HG03025 (cell line): ENCODE data around the gene GSTA2.
"Not testable (repeated sequence)": the region's sequence is repeated elsewhere in the genome, so short reads cannot be mapped to it uniquely, and the experiment has no call there.

Experiments
- ATAC-seq: cut with Tn5 transposase; IDR thresholded peaks from one replicate; pipeline ENCODE4 v1.9.1; 2021; ENCODE audit warnings: mild to moderate bottlenecking, moderate library complexity; ENCODE audit not compliant: unreplicated experiment, low FRiP score

GSTA2 gene

DNA sequence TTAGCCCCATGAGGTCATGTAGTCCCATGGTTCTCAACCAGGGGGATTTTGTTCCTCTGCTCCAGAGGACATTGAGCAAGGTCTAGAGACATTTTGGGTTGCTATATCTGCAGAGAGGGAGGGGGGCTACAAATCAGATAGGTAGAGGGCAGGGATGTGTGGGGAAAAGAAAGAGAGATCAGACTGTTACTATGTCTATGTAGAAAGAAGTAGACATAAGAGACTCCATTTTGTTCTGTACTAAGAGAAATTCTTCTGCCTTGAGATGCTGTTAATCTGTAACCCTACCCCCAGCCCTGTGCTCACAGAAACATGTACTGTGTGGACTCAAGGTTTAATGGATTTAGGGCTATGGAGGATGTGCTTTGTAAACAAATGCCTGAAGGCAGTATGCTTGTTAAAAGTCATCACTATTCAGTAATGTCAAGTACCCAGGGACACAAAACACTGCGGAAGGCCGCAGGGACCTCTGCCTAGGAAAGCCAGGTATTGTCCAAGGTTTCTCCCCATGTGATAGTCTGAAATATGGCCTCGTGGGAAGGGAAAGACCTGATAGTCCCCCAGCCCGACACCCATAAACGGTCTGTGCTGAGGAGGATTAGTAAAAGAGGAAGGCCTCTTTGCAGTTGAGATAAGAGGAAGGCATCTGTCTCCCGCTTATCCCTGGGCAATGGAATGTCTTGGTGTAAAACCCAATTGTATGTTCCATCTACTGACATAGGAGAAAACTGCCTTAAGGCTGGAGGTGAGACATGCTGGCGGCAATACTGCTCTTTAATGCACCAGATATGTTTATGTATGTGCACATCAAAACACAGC lies 1.4 kb downstream of the GSTA2 start:
- not testable (repeated sequence) for ATAC-seq

DNA sequence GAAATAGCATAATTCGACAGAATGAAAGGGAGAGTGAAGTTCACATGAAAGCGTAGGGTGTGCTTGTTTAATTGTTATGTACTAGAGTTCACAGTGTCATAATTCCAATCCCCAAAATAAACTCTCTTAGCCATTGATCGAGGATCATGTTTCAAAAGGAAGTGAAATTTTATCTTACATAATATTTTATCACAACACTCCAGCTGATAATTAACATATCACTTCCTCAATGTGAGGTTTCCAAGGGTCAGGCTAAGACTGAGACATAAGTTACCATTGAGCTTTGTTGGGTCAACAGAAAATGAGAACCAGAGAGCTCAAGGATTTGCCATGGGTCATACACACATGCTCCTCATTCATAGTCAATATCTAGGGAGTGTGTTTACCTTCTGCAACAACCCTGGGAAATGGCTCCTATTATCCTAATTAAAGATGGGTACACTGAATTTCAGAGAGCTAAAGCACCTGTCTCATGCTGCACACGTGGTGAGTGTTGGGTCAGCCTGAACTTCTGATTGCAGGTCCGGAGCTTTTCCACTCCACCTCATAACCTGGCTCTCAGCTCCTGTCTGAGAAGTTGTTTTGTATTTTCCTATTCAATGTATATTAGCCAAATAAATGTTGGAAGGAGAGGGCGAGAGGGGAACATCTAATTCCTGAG lies 3.0 kb downstream of the GSTA2 start:
- no peak for ATAC-seq

DNA sequence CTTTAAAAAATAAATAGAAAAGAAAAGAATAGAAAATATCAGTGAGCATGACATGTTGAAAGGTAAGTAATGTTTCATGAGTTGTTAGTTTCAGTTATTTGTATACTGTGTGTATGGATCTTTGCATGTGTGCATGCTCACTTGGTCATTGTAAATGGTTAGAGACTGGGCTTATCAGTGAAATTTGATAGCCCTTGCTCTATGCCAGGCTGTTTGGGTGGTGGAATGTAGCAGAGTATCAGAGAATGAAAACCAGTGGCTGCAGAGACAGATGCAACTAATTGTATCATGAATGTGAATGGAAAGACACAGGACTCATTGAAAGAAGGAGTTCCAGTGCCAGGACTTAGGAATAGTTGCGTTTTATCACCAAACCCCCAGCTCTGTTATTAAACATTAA lies 4.2 kb downstream of the GSTA2 start:
- ATAC-seq = no peak

DNA sequence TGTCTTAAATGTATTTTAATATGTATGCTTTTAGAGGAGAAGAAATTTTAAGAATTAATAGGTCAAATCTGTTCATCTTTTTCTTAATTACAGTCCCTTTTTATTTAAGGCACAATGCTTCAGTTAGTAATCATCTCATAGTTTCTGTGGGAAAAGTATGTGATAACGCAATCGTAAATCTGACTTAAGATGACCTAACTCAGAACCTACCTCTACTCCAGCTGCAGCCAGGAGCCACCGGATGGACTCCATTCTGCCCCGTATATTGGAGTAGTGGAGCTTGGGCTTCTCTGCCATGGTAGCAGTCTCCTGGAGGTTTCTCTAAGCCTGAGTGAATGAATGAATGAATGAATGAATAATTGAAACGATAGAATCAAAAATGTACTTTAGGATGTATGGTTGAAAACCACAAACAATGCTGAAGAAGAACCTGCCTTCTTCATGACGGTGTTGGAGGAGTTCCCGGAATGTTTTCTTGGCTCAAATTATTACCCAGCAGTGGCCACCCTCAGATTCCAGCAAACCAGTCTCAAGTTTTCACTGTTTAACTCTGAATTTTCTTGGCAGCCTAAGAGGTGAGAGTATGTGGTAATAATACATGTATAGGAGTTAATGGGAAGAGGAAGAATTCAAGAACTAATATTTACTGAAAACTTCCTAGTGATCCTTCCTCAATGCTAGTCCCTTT lies 5.5 kb downstream of the GSTA2 start:
- ATAC-seq = not testable (repeated sequence)

DNA sequence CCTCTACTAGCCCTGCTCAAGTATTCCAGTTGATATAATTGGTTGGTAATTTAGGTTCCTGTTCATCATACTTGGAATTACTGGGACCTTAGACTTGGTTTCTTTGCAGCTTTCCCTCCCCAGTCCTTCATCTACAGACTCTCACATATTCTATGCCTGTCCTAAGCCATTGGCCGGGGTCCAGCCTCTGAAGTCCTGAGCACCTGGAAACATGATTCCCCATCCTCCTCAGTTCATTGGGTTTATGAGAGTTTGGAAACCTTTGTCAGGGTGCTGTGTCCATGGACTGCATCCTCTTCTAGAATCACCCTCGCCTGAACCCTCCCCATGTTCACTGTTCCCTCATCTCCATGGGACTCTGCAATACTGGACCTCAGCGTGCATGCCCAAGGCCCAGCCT lies 8.8 kb downstream of the GSTA2 start:
- no peak for ATAC-seq

DNA sequence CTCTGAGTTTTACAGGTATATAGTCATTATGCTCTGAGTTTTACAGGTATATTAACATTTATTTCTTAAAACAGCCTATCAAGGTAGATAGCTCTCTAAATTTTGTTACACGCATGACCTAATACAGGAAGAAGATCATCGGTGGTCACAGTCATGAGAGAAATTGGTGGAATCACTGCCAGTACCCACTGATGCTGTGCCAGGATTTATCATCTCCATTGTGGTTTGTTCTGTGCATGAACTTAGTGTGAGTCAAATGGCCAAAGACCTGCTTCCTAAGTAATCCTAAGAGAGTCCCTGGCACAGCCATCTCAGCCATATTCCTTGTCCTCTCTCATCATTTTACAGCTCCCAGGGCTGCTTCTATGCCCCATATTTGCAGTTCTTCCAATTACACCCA lies 10.1 kb downstream of the GSTA2 start:
- ATAC-seq = not testable (repeated sequence)

DNA sequence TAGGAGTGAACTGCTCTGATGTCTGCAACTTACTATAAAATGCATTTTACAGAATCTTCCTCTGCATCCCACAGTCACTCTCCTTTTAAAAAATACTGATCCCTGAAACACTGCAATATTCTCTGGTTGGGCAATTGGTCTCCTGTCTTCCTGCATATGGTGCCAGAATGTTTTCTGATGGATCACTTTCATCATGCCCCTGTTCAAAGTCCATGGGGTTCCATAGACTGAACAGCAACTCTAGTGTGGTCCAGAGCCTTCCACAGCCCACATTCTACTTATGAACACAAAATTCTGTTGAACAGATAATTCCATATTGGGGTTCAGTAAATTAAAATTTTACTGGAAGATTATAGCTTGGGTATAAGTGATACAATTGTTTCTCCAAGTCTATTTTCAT lies 11.0 kb downstream of the GSTA2 start:
- ATAC-seq = no peak

DNA sequence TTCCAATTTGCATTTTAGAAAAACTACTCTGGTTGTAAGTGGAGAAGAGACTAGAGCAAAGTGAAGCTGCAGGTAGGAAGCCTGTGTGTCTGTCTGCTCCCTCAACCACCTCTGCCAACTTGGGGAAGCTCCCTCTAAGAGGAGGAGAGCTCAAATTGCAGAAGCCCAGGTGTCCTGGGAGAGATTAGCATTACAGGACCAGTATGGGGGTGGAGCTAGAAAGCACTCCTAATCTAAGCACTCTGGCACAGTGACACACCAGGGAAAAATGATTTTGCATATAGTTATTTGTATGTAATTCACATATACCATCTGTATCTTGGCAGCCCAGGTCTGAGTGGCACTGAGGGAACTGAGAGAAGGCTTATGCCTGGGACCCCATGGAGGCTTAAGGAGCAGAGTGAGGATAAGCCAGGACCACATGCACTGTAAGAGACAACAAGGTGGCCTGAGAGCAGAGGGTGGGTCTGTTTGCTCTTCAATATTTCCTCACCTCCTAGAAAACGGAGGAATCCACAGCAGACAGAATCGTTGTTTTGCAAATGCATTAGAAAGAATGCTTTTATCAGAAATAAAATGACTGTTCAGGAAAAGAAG lies 13.6 kb downstream of the GSTA2 start:
- no peak for ATAC-seq

DNA sequence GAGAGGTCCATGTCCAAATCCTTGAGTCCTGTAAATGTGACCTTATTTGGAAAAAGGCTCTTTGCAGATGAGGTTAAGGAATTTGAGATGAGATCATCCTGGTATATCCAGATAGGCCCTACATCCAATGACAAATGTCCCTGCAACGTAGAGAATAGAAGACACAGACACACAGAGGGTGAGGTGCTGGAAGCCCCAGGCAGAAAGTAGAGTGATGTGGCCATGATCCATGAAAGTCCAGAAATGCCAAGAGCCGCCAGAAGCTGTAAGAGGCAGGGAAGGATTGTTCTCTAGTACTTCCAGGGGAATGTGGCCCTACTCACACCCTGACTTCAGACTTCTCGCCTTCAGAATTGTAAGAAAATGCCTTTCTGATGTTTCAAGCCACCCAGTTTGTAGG lies 16.0 kb downstream of the GSTA2 start:
- not testable (repeated sequence) for ATAC-seq

DNA sequence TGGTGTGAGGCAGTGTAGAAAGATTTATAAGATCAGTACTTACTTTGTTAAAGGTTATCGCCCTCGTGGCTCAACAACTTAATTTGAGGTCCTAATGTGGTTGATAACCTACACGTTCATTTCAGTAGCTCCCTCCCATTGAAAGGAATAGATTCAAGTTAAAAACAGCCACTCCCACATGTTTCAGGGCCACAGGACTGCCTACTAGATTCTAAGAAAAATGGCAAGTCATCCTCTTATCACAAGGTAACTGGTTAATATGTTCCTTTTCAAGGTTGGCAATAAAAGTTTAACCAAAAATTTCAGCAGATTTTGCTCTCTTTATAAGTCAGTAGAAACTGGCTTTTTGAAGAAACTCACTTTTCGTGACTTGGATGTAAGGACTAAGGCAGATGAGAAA lies 17.1 kb downstream of the GSTA2 start:
- no peak for ATAC-seq

DNA sequence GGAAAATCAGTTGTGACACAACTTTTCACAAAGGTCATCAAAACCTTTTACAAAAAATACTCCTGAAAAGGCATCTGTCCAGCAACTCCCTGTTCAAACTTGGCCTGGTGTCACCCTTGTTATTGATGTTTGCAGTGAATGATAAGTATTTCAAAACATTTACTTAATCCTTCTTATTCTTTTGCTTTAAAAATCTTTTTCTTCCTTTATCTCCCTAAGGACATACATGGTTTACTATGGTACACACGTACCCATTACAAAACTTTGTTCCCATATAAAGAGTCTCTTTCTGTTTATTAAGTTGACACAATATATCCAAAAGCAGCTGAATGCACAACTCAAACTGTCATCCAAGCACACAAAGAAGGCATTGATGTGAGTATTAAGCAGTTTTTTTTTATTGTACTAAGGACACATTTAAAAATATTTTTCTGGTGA lies 17.5 kb downstream of the GSTA2 start:
- no peak for ATAC-seq

DNA sequence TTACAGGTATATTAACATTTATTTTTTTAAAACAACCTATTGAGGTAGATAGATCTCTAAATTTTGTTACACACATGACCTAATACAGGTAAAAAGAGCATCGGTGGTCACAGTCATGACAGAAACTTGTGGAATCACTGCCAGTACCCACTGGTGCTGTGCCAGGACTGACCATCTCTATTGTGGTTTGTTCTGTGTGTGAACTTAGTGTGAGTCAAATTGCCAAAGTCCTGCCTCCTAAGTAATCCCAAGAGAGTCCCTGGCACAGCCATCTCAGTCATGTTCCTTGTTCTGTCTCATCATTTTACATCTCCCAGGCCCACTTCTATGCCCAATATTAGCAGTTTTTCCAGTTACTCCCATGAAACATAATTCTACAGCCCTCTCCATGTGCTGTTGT lies 21.4 kb downstream of the GSTA2 start:
- ATAC-seq = no peak

DNA sequence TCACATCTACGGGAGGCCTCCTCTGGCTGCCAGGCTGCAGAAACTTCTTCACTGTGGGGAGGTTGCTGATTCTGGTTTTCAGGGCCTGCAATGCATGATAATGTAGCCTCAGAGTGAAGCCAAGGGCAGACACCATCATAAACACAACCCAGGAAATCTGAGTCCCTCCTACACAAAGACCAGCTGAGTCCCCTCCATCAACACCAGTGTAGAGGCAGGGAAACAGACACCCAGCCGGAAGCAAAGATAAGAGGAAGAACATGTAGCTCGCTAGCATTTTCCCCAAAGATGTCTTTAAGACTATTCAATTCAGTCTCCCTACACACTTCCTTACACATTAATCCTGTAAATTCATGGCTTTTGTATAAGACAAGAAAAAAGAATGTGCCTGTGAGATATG lies 23.6 kb downstream of the GSTA2 start:
- ATAC-seq = no peak

DNA sequence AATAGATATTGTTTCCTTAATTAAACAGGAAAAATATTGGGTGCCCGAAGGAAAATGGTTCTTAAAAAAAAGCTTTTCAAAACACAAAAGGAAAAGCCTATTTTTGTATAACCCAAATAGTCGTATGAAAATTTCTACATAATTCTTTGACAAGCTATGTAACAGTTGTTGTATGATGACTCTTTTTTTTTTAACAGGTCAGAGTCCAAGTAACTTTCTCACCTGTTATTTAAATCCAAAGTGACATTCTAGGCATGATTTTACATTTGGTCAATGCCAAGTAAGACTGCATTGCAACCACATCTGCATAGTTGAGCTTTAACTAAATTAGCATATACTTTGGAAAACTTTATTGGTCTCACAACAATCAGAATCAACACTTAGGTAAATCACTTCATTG lies 24.1 kb downstream of the GSTA2 start:
- no peak for ATAC-seq

DNA sequence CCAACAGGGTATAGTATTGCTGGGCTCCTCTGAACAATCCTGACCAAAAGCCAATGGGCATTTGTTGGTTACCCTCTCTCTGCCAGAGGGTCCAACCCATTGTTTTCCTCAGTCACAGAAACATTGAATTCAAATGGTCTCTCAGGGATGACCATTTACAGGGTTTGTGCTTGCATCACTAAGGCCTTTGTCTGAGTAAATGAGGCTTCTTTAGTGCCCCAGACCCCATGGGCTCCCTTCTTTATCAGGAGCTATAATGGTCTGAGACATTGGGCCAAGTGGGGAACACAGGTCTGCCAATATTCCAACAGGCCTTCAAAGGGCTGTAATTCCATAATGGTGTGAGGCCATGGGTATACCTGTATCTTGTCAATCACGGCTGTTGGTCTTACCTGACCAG lies 27.1 kb downstream of the GSTA2 start:
- no peak for ATAC-seq

DNA sequence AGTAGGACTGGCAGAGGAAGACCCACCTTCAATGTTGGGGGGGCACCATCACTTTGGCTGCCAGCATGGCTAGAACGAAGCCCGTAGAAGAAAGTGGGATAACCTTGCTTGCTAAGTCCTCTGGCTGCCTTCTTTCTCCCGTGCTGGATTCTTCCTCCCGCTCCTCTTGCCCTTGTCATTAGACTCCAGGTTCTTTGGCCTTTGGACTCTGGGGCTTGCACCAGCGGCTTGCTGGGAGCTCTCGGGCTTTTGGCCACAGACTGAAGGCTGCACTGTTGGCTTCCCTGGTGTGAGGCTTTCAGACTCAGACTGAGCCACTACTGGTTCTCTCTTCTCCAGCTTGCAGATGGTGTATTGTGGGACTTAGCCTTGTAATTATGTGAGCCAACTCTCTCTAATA lies 28.2 kb downstream of the GSTA2 start:
- ATAC-seq = no peak

DNA sequence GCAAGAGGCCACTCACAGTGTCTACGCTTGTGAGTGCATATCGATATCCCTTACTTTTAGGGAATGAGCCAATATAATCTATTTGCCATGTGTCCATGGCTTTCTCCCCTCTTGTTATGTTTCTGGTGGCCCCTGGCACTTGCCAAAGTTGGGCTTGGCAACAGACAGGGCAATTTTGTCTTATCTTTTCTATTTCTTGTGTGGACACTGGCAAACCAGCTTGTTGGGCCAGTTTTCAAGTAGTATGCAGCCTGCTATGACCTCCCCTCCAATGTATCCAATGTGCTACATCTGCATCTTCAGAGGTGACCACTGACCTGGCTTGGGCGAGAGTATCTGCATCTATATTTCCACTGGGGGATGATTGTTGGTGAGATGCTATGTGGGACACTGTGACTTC lies 29.2 kb downstream of the GSTA2 start:
- no peak for ATAC-seq

DNA sequence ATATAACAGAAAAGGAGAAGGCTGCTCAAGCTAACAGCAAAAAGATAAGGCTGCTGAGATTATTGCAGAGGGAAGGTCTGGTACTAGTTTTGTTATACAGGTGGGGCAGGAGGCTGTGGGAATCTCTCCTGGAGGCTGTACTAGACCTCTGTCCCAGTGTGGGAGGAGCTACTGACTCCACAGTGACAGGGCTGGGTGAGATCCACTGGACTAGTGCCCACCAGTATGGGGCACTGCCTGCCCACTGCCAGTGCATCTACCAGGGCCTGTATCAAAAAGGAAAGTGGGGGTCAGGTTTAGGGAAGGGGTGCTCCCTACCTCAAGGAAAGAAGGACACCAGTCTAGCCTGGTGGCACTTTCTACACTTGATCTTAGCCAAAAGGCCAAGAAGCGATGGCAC lies 30.1 kb downstream of the GSTA2 start:
- no peak for ATAC-seq

DNA sequence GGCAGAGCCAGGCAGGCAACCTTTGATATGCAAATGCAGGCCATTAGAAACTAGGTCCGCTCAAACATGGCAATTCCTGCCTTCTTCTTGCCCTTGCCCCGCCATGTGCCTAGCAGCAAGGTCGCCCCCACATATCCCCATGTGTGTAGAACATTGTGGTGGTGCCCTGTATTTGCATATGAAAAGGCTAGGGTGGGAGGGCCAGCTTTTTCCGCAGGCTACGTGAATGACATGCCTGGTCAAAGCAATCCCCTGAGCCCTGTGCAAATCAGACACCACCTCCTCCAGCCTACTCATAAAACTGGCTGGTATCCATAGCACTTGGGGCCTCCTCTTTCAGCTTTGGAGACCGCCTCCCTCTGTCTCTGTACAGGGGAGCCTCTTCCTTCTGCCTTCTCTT lies 31.6 kb downstream of the GSTA2 start:
- ATAC-seq = no peak

DNA sequence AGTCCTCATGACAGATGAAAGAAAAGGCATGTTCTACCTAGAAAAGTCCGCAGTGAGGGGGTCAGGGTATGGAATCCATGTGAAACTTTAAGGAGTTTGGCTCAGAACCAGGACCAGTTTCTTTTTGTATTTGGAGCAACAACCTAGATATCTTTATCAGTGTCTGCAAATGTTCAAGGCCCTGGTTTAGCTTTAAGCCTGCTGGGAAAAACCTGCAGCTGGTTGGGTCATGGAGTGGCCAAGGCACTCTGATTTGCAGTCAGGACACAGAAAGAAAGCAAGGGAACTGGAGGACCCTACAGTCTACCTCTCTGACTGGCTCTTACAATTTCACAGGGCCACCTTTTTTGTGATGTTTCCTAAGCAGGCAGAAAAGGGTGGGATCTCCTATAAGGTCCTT lies 33.7 kb downstream of the GSTA2 start:
- ATAC-seq = no peak

DNA sequence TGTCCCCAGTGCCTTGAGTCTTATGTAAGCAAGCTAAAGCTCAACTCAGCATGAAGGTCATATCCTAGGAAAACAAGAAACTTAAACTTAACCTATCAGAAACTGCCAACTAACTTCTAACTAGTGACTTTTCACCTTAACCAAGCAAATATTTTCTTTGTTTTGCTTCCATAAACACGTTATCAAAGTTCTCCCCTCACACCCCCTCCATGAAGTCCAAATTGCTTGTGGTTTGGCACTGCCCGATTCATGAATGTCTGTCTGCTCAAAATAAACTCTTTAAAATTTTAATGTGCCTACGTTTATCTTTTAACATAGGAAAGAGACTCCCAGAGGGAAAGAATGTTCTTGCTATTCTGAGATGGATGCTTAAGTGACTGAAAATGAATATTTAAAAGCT lies 34.9 kb downstream of the GSTA2 start:
- no peak for ATAC-seq
